ENCODE results near the gene CCHCR1.

DNA sequence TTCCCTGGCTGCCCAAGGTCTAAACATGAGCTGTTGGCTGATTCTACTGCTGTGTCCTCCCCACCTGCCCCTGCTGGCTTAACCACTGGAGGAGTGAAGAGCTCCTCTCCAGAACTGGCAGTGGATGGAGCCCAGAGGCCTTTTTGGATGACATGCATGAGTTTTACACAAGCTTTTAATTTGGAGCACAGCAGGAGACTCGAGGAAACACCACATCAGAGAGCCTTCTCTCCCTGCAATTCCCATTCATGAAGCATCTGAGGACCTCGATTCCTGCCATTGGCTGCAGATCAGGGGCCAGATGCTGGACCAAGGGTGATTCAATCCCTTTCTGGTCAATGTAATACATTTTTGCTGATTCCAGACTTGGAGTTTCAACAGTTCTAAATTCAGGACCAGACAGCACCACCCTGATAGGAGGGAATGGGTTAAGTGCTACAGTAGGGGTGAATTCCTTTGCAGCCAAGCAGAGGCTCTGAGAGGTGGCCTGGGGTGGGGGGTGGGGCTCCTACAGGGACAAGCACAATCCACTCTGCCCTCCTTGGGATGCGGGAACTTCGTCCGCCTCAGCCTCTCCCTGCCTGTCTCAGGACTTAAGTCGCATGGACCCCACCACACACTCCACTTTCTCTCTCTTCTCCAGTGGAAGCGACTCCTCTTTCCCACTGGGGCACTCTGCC is 43.6 kb downstream of the CCHCR1 start:
- TF ChIP-seq, protein P1, sequence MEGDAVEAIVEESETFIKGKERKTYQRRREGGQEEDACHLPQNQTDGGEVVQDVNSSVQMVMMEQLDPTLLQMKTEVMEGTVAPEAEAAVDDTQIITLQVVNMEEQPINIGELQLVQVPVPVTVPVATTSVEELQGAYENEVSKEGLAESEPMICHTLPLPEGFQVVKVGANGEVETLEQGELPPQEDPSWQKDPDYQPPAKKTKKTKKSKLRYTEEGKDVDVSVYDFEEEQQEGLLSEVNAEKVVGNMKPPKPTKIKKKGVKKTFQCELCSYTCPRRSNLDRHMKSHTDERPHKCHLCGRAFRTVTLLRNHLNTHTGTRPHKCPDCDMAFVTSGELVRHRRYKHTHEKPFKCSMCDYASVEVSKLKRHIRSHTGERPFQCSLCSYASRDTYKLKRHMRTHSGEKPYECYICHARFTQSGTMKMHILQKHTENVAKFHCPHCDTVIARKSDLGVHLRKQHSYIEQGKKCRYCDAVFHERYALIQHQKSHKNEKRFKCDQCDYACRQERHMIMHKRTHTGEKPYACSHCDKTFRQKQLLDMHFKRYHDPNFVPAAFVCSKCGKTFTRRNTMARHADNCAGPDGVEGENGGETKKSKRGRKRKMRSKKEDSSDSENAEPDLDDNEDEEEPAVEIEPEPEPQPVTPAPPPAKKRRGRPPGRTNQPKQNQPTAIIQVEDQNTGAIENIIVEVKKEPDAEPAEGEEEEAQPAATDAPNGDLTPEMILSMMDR (IDR thresholded peaks at IDR 0.05): no peak
- TF ChIP-seq POLR2A (IDR thresholded peaks at IDR 0.05) (no peak), EP300 (IDR thresholded peaks at IDR 0.05) (no peak), POLR2AphosphoS5 (IDR thresholded peaks at IDR 0.05) (no peak)
